HCT116 (cell line): ENCODE data around the gene FAM13A.
"Not testable (repeated sequence)": the region's sequence is repeated elsewhere in the genome, so short reads cannot be mapped to it uniquely, and the experiment has no call there.

Experiments
- CTCF ChIP-seq, 3 experiments: fragments of 200-600 bp in 1 of 3; sonication (generic) in 1 of 3; IDR thresholded peaks in 2 of 3; conservative IDR thresholded peaks in 1 of 3; 2 replicates each; pipeline ENCODE4 v1.5.1; 2012 to 2017; ENCODE audit warnings: low read depth in 2 of 3, low read length in 2 of 3, antibody characterized with exemption in 1 of 3, borderline replicate concordance in 1 of 3, control low read depth in 1 of 3, mild to moderate bottlenecking in 1 of 3, mixed read lengths in 1 of 3, mixed run types in 1 of 3, moderate library complexity in 1 of 3; ENCODE audit not compliant: insufficient read depth in 1 of 3
- EZH2phosphoT487 ChIP-seq: fragments of 200-600 bp; IDR thresholded peaks from 2 replicates; pipeline ENCODE4 v1.6.1; 2018; ENCODE audit warnings: antibody characterized with exemption, borderline replicate concordance
- POLR2A ChIP-seq: IDR thresholded peaks from 2 replicates; pipeline ENCODE4 v1.7.0; 2011; ENCODE audit warnings: borderline replicate concordance; ENCODE audit not compliant: insufficient read depth, insufficient read length; ENCODE audit errors: extremely low read depth
- POLR2AphosphoS5 ChIP-seq: IDR thresholded peaks from 2 replicates; pipeline ENCODE4 v1.6.1; 2011; ENCODE audit warnings: mild to moderate bottlenecking, low read depth, low read length, moderate library complexity

- TF ChIP-seq POLR2AphosphoS5; POLR2A; CTCF (IDR thresholded peaks at IDR 0.05 in 2 of 3, conservative IDR thresholded peaks at IDR 0.05 in 1 of 3; ENCODE audit: borderline replicate concordance in 1 of 3, insufficient read depth in 1 of 3, low read depth in 2 of 3, low read length in 2 of 3); EZH2phosphoT487: not testable (repeated sequence)
Measured at GRCh38 chr4:88995257-88995656, 61.7 kb downstream of the FAM13A start.
